ENCODE results near the gene SST. TPM values are rescaled to one million over a fixed set of nuclear protein-coding genes. Genes with fewer than 3 reads are reported as not detected.

The SST gene
- total and polyA plus RNA-seq, 10 of the 15 experiments (the other 5 are each of a cell fraction or from before 2014, with no cell fraction given), result 0.35 to 0.38 TPM; not detected in 8

DNA sequence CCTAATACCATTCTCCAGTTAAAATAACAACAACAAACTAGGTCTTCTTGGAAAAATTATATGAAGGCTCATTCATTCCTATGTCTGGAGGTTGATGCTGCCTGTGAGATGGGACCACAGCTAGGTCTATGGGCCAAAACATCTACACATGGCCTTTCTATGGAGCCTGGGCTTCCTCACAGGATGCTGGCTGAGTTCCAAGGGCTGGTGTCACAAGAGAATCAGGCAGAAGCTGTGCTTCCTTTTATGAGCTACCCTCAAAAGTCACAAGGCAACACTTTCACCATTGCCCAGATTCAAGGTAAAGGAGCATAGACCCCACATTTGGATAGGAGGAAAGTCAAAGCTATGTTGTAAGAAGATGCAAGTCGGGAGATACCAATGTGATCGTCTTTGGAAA is 36.8 kb upstream of the SST start:
- Histone ChIP-seq H3K4me2 (ENCODE audit: control insufficient read depth, insufficient read depth) (no peak overlapping the region), H3K27me3 (replicated peaks in 1 of 2; ENCODE audit: control insufficient read depth in 2 of 2, insufficient read depth in 2 of 2, low read length in 1 of 2) (peaks cover 0 to 2% of the 10 kb centered on the region in 2 experiments; a peak in 1 of 4 replicates), H4K20me1 (ENCODE audit: control insufficient read depth, insufficient read depth) (no peaks in the 10 kb centered on the region), H3K79me2 (ENCODE audit: control insufficient read depth, insufficient read depth, low read length) (no peaks in the 10 kb centered on the region), H2AFZ (ENCODE audit: control insufficient read depth, low read depth, low read length) (no peak overlapping the region), H3K4me1 (ENCODE audit: control insufficient read depth, insufficient read depth, low read length) (no peaks in the 10 kb centered on the region), H3K4me3 (no peak overlapping the region), H3K27ac (ENCODE audit: control insufficient read depth, insufficient read depth) (no peak overlapping the region), H3K36me3 (ENCODE audit: control insufficient read depth in 2 of 2, insufficient read depth in 2 of 2, low read length in 1 of 2) (no peaks in the 10 kb centered on the region), H3K9ac (ENCODE audit: control insufficient read depth, insufficient read depth, low read length) (no peak overlapping the region), H3K9me3 (replicated peaks; ENCODE audit: control insufficient read depth, insufficient read depth, low read length) (no peaks in the 10 kb centered on the region)
- 33% methylated on average over 2 of the region's 2 CpGs for WGBS (ENCODE audit: insufficient coverage, insufficient replicate concordance, low lambda C conversion rate, missing lambda C conversion rate)
- ChIA-PET CTCF (no interaction called here), POLR2A (interaction anchor here (0.5 to 0.6 kb wide), 2 partner anchors 542 to 678 kb away, joined by 4 read pairs; no protein-coding TSS in a partner anchor), RAD21 (ENCODE audit: unreplicated experiment) (no interaction called here), SMC1A (ENCODE audit: uncharacterized antibody, unreplicated experiment) (interaction anchor here (3.8 kb wide), 1 partner anchor 27 kb away, joined by 17 read pairs; no protein-coding TSS in a partner anchor)
- no peak for TF ChIP-seq MYC (IDR thresholded peaks at IDR 0.05; ENCODE audit: insufficient read depth, insufficient read length, insufficient replicate concordance, low read length, severe bottlenecking)
- TF ChIP-seq ZNF207 (IDR thresholded peaks at IDR 0.05; ENCODE audit: borderline replicate concordance), result no peak
- TF ChIP-seq HDGF (IDR thresholded peaks at IDR 0.05), result no peak
- TF ChIP-seq BCL11A (IDR thresholded peaks at IDR 0.05; ENCODE audit: low read depth, low read length), result no peak
- TF ChIP-seq SUPT20H (IDR thresholded peaks at IDR 0.05; ENCODE audit: borderline replicate concordance, control insufficient read depth, low read depth, low read length), result no peak
- in situ Hi-C loops (cut with MboI) (no loop called here), intact Hi-C loops (cut with micrococcal nuclease; ENCODE audit: unreplicated experiment) (no loop called here)
- no peak for FAIRE-seq
- ATAC-seq, result no peak
- no TSS peak for BruUV-seq (replicated peaks)
- no peak for DNase-seq (ENCODE audit: low read depth, low spot score)

DNA sequence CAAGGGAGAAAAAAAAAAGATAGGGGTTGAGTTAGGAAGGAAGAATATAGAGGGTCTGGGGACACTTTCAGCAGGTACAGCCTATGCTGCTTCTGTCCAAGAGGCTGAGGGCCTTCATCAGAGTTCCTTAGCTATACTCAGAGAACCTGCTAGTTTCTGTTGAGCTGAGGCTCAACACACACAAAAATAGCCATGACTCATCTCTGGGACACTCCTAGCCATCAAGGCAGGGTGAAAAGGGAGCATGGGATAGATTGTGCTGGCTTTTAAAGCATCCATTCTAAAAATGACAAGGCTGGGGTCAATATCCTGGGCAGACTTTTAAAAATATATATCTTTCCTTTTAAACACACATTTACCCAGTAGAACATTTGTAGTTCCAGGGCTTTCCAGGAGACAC is 35.0 kb upstream of the SST start:
- Histone ChIP-seq H3K9me3 (replicated peaks; ENCODE audit: control insufficient read depth, insufficient read depth, low read length) (no peaks in the 10 kb centered on the region), H2AFZ (ENCODE audit: control insufficient read depth, low read depth, low read length) (no peak overlapping the region), H3K27ac (ENCODE audit: control insufficient read depth, insufficient read depth) (no peak overlapping the region), H3K4me3 (no peak overlapping the region), H3K79me2 (ENCODE audit: control insufficient read depth, insufficient read depth, low read length) (no peaks in the 10 kb centered on the region), H3K36me3 (ENCODE audit: control insufficient read depth in 2 of 2, insufficient read depth in 2 of 2, low read length in 1 of 2) (no peaks in the 10 kb centered on the region), H3K4me1 (ENCODE audit: control insufficient read depth, insufficient read depth, low read length) (no peaks in the 10 kb centered on the region), H3K4me2 (ENCODE audit: control insufficient read depth, insufficient read depth) (no peak overlapping the region), H4K20me1 (ENCODE audit: control insufficient read depth, insufficient read depth) (no peaks in the 10 kb centered on the region), H3K9ac (ENCODE audit: control insufficient read depth, insufficient read depth, low read length) (no peak overlapping the region), H3K27me3 (replicated peaks in 1 of 2; ENCODE audit: control insufficient read depth in 2 of 2, insufficient read depth in 2 of 2, low read length in 1 of 2) (peaks cover 0 to 2% of the 10 kb centered on the region in 2 experiments; a peak in 1 of 4 replicates)
- CTCF ChIA-PET, result interaction anchor here (1.4 kb wide), 1 partner anchor 10 kb away, joined by 7 read pairs; no protein-coding TSS in a partner anchor
- SMC1A ChIA-PET (ENCODE audit: uncharacterized antibody, unreplicated experiment), result interaction anchor here (1.3 to 3.8 kb wide), 3 partner anchors 8 to 25 kb away, joined by 4 to 17 read pairs (median 14); no protein-coding TSS in a partner anchor
- no peak for DNase-seq (ENCODE audit: low read depth, low spot score)
- intact Hi-C loops (cut with micrococcal nuclease; ENCODE audit: unreplicated experiment) (no loop called here), in situ Hi-C loops (cut with MboI) (no loop called here)
- RAD21 ChIA-PET (ENCODE audit: unreplicated experiment), result no interaction called here
- no TSS peak for BruUV-seq (replicated peaks)
- no peak for ATAC-seq
- no peak for FAIRE-seq
- POLR2A ChIA-PET, result no interaction called here
- TF ChIP-seq KDM1A (IDR thresholded peaks at IDR 0.05; ENCODE audit: borderline replicate concordance) (no peak), NBN (IDR thresholded peaks at IDR 0.05) (no peak), POLR2AphosphoS2 (IDR thresholded peaks at IDR 0.05; ENCODE audit: low read depth, low read length) (no peak), POLR2A (IDR thresholded peaks at IDR 0.05; ENCODE audit: low read depth, low read length) (no peak), SPI1 (IDR thresholded peaks at IDR 0.05; ENCODE audit: borderline replicate concordance, insufficient read depth, low read depth, low read length) (no peak), RAD51 (IDR thresholded peaks at IDR 0.05) (no peak), JUNB (IDR thresholded peaks at IDR 0.05) (no peak)
- TF ChIP-seq, protein P1, sequence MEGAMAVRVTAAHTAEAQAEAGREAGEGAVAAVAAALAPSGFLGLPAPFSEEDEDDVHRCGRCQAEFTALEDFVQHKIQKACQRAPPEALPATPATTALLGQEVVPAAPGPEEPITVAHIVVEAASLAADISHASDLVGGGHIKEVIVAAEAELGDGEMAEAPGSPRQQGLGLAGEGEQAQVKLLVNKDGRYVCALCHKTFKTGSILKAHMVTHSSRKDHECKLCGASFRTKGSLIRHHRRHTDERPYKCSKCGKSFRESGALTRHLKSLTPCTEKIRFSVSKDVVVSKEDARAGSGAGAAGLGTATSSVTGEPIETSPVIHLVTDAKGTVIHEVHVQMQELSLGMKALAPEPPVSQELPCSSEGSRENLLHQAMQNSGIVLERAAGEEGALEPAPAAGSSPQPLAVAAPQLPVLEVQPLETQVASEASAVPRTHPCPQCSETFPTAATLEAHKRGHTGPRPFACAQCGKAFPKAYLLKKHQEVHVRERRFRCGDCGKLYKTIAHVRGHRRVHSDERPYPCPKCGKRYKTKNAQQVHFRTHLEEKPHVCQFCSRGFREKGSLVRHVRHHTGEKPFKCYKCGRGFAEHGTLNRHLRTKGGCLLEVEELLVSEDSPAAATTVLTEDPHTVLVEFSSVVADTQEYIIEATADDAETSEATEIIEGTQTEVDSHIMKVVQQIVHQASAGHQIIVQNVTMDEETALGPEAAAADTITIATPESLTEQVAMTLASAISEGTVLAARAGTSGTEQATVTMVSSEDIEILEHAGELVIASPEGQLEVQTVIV (IDR thresholded peaks at IDR 0.05; ENCODE audit: borderline replicate concordance, partially characterized antibody), result no peak
- TF ChIP-seq, protein P2, sequence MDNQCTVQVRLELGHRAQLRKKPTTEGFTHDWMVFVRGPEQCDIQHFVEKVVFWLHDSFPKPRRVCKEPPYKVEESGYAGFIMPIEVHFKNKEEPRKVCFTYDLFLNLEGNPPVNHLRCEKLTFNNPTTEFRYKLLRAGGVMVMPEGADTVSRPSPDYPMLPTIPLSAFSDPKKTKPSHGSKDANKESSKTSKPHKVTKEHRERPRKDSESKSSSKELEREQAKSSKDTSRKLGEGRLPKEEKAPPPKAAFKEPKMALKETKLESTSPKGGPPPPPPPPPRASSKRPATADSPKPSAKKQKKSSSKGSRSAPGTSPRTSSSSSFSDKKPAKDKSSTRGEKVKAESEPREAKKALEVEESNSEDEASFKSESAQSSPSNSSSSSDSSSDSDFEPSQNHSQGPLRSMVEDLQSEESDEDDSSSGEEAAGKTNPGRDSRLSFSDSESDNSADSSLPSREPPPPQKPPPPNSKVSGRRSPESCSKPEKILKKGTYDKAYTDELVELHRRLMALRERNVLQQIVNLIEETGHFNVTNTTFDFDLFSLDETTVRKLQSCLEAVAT (IDR thresholded peaks at IDR 0.05), result no peak

Measured in GM12878 (cell line).